Fibroblast of skin of right quadriceps (primary cell): Measurements from ENCODE around the gene PGM1.

Source experiments
- DNase-seq: peaks from one replicate; pipeline ENCODE4 v3.0.0-alpha.2; 2013

PGM1 gene

GRCh38 chr1:63669151-63669961, 76.1 kb downstream of the PGM1 start:
- DNase-seq = no peak

GRCh38 chr1:63670164-63670563, 77.0 kb downstream of the PGM1 start:
- no peak for DNase-seq

DNA sequence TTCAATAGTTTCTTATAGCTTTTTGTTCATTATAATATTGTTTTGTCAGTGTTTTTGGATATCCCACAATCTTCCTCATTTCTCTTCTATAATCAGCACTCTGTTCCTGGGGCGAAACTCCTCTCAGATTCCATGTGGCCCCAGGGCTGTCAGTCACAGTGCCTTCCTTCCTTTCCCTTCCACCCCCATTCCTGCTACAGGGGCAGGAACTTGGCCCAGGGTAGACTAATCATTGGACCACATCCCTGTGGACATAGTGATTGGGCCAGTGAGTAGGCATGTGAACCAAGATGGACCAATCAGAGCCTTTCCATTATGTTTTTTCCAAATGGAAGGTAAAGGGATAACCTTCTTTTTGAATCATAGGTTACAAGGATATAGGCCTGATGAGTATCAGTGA, 78.3 kb downstream of the PGM1 start:
- DNase-seq = no peak

DNA sequence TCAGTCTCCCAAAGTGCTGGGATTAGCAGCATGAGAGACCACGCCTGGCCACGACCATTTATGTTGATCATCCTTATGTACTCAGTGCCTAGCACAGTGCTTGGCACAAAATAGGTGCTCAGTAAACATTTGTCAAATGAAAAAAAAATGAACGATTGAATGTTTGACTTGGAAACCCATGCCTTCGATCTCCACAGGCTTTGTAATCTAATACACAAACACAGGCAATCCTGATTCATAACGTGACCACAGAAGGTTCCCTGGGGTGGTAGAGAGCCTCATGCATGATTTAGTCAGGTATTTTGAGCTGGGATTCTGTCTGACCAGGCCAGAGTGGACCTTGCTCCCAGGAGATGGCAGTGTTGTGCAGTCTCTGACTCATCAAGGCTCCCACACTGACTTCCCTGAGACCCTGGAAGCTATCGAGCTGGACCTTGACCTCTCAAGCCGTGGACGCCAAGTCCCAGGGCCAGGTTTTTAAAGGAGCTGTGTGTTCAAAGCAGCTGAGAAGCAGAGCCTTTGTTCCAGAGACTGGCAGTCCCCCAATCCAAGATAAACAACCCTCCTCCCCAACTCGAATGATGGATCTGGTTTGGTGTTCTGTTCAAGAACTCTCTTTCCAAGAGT, 81.1 kb downstream of the PGM1 start:
- peak; percentile 85 for DNase-seq

- DNase-seq = no peak
Observed at GRCh38 chr1:63674865-63675419, 81.7 kb downstream of the PGM1 start.

DNA sequence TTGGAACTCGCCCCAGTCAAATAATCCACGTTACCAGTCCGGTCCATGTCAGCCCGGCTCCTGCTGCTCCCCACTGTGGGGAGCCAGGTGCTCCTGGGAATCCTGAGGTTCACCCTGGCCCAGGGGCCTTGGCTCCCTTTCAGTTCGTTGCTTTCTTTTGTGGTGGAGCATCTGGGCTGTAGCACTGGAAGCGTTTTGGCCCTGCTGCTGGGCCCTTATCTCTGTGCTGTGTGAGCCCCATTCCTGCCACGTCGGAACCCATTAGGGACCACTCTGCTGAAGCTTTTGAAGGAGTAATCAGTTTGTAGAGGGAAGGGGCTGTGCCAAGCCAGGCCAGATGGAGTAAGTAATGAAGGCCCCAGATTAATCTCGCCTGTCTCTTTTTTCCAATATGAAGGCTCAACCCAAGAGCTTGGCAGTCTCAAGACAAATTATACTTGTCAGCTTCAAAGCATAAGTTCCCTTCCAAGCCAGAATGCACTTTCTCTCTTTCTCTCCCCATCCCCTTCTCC, 82.3 kb downstream of the PGM1 start:
- DNase-seq = no peak

DNA sequence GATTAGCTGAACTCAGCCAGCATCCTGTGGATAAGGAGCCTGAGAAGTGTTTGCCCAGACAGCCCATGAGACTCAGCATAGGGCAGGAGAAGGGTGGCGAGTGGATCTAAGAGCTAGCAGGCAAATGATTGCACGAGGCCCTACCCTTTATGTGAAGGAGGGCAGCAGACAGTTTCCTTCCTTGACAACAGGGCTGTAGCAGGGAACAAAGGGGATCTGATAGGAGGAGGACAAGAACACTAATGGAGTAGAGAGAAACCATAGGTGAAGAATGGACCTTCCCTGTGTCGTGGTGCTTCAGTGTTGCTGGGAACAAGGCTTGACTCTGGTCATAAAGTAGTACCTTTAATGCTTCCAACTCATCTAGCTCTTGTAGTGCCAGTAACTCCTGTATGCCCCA, 84.3 kb downstream of the PGM1 start:
- no peak for DNase-seq

DNA sequence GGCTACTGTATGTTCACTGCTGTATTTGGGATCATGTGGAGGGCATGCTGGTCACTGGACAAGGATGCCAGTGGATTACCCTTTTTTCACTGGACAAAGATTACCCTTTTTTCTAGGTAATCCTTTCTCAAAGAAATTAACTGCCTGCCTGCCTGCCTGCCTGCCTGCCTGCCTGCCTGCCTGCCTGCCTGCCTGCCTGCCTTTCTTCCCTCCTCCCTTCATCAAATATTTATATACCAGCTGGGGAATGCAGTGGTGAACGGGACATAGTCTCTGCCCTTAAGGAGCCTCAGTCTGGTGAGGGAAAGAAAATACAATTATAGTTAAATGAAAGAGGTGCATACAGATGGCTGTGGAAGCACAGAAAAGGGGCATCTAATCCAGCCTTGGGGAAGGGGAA, 85.0 kb downstream of the PGM1 start:
- no peak for DNase-seq

DNA sequence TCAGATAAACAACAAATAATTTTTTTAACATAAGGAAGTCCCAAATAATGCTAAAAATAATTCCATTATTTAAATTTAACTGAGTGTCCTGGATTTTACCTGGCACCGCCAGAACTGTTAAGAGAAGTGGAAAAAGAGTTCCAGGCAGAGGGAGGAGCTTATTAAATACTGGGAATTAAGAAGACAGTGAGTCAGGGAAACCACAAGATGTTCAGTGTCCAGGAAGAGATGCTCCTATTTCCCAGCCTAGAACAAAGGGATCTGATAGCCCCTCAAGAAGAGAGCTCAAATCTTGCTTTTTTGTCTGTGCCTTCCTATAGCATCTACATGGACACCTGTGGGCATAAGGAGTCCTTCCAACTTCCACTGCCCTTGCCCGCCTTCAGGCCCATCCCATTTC, 85.9 kb downstream of the PGM1 start:
- peak; percentile 41 for DNase-seq

DNA sequence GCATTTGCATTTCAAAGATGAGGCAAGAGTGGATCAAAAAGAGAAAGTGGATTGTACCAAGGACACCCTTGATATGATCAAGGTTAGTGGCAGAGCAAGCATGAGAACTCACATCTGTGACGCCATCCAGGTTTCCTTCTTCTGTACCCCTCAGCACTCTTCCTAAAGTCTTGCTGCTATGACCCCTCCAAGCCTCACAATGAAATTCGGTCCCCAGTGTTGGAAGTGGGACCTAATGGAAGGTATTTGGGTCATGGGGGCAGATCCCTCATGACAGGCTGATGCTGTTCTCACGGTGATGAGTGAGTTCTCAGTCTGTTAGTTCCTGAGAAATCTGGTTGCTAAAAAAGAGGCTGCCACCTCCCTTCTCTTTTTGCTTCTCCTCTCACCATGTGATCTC, 86.4 kb downstream of the PGM1 start:
- no peak for DNase-seq

DNA sequence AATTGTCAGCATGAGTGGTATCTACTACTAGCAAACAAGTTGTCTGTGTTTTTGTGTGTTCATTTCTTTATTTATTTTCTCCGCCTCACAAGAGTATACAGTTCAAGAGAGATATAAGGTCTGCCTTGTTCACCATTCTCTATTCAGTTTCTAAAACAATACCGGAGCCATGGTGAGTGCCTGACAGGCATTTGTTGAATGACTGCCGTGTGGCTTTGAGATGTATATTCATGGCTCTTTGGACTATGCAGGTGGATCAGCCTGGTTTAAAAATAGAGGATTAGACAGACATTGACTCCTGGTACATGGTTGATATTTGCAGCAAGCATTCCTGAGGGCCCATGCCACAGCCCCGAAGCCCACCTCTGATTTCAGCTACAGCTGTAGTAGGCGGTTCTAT, 89.7 kb downstream of the PGM1 start:
- no peak for DNase-seq

DNA sequence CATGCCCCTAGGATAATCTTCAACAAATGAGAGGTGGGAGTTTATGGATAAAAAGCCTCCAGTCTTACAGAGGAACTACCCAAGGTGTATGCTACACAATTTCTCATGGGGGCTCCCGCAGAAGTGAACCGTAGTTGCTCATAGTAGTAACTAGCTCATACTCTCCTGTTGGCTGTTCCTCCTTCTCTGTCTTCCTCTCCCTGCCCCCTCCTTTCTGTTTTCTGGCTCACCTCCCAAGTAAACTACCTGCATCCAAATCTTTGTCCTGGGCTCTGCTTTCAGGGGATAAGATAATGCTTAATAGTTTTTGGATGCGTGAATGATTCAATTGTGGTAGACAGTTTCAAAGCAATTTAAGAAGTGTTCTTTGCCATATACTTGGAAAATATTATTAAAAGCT, 90.5 kb downstream of the PGM1 start:
- DNase-seq = no peak

DNA sequence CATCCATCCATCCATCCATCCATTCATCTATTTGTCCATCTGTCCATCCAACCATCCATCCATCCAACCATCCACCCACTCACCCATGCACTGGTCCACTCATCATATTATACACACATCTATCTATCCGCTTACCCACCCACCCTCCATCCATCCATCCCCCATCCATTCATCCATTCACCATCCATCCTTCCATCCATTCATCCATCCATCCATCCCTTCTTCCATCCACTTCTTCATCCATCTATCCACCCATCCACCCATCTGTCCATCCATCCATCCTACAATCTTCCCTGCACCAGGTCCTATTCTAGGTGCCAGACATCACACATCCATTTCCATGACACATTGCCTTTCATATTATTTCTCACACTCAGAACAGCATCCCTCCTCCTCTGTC, 93.5 kb downstream of the PGM1 start:
- no peak for DNase-seq

- DNase-seq = peak; percentile 63
Observed at GRCh38 chr1:63688302-63688890, 95.2 kb downstream of the PGM1 start.

GRCh38 chr1:63690966-63691700, 97.9 kb downstream of the PGM1 start:
- DNase-seq = peak; percentile 23

GRCh38 chr1:63691701-63692425, 98.7 kb downstream of the PGM1 start:
- DNase-seq = peak; percentile 90

DNA sequence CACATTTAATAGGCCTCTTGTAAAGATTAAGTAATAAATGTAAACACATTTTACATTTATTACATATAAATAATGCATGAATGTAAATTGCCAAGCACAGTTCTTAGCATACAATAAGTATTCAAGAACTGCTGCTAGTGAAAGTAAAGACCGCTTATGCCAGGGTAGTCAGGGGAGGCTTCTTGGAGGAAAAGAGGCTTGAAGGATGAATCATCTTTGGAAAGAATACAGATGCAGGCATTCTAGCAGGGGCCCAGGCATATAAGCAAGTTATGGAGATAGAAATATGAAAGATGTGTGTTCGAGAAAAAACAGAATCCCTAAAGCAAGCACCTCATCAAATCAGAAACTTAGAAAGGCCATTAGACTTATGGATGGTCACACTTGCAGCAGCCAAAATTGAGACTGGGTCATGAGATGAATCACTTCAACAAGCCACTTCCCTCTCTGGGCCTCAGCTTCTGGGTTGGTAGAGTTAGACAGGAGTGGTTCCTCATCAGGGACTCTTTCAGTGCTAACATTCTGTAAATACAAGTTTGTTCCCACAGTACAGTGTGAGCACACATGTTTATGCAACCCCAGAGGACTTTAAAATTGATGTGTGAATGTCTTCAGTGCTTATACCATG, 100.8 kb downstream of the PGM1 start:
- no peak for DNase-seq

DNA sequence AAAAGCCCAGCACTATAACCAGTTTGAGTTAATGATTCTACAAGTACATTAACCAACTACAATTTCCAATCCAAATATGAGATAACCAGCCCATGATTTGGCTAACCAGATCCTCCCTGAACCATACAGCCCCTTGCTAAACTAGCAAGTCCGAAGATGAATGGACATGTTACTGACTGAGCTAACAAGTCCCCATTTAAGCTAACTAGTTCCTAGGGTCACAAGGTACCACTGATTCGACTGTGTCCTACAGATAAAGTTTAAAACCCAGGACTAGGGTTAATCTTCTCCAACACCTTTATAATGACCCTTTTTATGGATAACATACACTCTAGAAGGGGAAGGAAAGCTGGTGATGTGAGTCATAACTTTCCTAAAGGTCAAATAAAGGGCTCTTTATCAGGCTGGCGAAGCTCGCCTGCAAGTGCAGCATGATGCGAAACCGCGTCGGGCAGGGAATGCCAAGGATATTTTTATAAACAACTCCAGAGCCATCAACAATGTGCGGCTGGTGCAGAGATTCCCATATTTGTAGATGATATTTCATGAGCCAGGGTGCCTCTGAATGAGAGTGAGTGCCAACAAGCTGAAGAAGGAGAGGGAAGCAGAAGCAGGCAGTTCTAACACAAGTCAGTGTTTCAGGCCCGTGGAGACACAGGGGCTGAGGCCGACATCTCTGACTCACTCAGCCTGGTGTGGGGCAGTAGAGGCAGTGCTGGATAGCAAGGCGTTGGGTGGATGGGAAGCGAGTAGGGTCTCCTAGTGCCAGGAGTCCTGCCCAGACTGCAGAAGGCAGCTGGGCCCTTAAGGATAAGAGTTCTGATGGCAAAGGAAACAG, 105.0 kb downstream of the PGM1 start:
- DNase-seq = no peak

DNA sequence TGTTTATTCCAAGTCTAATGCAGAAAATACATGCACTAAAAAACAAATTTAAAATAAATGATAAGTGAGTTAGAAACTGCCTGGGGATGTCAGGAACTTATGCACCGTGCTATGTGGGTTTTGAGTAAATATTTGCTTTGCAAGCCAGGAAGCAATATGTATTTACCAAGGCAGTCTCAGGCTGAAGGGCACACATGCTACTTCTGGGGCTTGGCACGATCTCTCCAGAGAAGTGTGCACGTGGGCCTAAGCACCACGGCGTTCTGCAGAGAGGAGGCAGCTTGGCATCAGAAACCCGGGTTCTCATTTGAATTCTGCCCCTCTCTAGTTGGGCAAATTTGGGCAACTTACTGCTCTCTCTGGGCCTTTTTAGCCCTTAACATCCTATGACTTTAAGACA, 108.0 kb downstream of the PGM1 start:
- DNase-seq = no peak

- no peak for DNase-seq
Observed at GRCh38 chr1:63703701-63704107, 110.5 kb downstream of the PGM1 start.

DNA sequence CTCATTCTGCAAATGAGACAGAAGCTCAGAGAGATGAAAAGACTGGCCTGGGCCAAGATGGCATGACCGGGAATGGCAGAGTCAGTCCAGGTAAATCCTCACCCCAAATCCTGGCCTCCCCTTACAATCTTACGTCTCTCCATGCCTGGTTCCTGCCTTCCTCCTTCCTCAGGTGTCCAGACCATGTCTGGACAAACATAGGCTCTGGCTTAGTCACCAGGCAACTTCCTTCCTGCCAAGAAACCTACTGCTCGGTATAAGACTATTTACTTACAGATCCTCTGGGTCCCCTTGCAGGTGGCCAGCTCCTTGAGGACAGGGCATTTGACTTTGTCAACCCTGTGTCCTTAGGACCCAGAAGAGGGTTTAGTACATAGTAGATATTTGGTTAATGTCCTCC, 111.2 kb downstream of the PGM1 start:
- DNase-seq = no peak
